ENCODE measurements around the gene ACOX3.

DNA sequence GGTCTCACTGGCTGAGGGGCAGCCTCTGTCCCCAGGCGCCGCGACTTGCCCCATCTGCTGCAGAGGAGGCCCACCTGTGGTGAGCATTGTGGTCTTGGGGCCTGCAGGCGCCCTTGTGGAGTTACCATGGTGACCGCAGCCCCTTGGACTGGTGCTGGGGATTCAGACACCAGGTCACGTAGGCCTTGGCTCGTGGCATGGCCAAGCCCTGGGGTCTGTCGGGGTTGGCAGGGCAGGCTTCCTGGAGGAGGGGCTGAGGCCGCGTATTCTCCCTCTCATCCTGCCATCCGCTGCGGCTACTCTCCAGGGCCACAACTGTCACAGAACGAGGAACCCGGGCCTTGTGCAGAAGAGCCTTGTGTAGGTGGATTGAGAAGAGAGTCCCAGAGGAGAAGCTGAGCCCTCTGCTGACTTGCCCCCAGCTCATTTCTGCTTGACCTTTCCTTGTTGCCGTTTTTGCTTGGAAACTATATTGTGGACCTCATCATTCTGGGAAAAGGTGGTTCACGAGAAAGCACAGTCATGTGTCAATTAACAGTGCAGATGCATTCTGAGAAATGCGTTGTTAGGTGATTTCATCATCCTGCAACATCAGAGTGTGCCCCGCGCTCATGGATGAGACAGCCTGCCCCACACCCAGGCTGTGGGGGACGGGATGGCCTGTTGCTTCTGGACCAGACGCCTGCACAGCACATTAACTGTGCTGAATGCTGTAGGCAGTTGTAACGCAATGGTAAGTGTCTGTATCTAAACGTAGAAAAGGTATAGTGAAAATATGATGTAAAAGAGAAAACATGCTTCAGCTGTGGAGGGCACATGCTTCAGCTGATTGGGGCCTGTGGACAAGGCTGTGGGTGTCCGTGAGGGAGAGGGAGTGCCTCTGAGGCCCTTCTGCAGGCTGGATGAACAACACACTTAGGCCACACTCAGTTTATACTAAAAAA lies 38.5 kb upstream of the ACOX3 start:
- TF ChIP-seq, protein P1, sequence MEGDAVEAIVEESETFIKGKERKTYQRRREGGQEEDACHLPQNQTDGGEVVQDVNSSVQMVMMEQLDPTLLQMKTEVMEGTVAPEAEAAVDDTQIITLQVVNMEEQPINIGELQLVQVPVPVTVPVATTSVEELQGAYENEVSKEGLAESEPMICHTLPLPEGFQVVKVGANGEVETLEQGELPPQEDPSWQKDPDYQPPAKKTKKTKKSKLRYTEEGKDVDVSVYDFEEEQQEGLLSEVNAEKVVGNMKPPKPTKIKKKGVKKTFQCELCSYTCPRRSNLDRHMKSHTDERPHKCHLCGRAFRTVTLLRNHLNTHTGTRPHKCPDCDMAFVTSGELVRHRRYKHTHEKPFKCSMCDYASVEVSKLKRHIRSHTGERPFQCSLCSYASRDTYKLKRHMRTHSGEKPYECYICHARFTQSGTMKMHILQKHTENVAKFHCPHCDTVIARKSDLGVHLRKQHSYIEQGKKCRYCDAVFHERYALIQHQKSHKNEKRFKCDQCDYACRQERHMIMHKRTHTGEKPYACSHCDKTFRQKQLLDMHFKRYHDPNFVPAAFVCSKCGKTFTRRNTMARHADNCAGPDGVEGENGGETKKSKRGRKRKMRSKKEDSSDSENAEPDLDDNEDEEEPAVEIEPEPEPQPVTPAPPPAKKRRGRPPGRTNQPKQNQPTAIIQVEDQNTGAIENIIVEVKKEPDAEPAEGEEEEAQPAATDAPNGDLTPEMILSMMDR (conservative IDR thresholded peaks at IDR 0.05; ENCODE audit: low read depth, low read length): no peak
- no peak for TF ChIP-seq EZH2 (IDR thresholded peaks at IDR 0.05; ENCODE audit: low read length, unreplicated experiment)
